GM19025 (cell line): Measurements from ENCODE around the gene ZNF782.
"Not testable (repeated sequence)": the region's sequence is repeated elsewhere in the genome, so short reads cannot be mapped to it uniquely, and the experiment has no call there.

ENCODE experiments used
- ATAC-seq: cut with Tn5 transposase; IDR thresholded peaks from one replicate; pipeline ENCODE4 v1.9.1; 2021; ENCODE audit warnings: mild to moderate bottlenecking, low read depth, moderate library complexity; ENCODE audit not compliant: unreplicated experiment

The ZNF782 gene

GRCh38 chr9:96853781-96854650, at the start of gene ZNF782:
ZNF782 (minus strand) TSS chr9:96854514; CDS start chr9:96851961, 2,553 bp downstream.
- peak; percentile 86 for ATAC-seq

GRCh38 chr9:96900010-96900409, 45.7 kb upstream of the ZNF782 start:
- not testable (repeated sequence) for ATAC-seq

DNA sequence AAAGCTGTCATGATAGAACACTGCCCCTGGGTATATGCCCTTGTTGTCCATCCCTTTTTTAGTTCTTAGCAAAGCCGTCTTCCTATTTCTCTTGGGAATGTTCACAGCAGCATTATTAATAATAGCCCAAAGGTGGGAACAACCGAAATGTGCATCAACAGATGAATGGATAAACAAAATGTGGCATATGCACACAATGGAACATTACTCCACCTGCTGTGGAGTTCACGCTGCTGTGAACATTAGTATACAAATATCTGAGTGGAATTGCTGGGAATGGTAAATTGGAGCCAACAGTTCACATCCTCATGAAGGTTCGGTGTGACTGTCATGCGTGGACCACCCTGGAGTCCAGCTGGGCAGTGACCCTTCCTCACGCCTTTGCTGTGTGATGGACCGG, 37.8 kb upstream of the ZNF782 start:
- ATAC-seq = no peak

DNA sequence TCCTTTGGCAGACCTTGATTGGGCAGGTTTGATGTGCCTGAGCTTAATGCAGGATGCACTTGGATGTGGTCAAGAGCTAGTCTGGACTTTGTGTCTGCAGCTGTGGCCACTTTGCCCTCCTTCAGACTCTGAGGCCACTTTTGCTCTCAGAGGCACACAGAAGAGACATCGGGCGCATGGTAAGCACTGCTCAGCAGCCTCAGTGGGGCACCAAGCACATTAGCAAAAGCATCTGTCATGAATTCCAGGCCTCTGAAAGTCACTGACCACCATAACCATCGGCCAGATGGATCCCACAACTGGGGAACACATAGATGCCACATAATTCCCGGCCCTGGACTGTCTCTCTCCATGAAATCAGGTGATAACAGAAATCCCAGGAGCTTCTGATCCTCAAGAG, 34.3 kb upstream of the ZNF782 start:
- no peak for ATAC-seq

GRCh38 chr9:96885424-96885823, 31.1 kb upstream of the ZNF782 start:
- ATAC-seq = no peak

- no peak for ATAC-seq
Measured at GRCh38 chr9:96884443-96884842, 30.1 kb upstream of the ZNF782 start.

DNA sequence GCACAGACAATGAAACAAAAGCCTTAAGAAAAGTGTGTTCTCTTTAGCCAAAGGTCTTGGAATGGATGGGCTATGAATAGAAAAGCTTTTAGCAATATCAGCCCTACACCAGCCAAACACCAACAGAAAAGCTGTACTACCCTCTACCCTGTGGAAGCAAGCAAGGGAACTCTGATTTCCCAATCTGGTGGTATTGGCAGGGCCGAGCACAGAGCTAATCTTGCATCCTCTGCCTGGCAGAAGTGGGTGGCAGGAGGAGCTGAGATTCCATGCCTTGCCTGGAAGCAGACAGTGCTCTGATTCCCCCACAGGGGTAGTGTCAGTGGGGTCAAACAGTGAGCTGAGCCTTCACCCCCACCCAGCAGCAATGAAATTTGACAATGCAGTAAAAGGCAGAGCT, 29.6 kb upstream of the ZNF782 start:
- ATAC-seq = no peak

DNA sequence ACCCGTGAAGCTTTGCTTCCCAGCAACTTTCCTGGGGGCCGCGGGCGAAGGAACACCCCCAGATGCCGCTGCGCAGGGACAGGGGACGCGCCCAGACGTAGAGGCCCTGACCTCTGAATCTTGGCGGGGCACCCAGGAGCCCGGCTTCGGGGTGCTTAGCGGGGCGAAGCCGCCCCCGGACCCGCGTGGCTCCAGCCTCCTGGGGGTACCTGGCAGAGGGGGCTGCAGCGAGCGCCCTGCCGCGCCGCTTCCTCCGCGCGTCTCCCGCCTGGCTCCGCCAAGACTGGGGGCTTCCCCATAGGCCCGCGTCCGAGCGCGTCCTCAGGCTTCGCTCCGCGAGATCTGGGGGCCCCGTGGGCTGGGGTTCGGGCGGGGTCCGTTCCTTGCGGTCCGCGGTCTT, 23.0 kb upstream of the ZNF782 start:
- ATAC-seq = no peak

GRCh38 chr9:96875461-96876142, 21.3 kb upstream of the ZNF782 start:
- ATAC-seq = peak; percentile 46

DNA sequence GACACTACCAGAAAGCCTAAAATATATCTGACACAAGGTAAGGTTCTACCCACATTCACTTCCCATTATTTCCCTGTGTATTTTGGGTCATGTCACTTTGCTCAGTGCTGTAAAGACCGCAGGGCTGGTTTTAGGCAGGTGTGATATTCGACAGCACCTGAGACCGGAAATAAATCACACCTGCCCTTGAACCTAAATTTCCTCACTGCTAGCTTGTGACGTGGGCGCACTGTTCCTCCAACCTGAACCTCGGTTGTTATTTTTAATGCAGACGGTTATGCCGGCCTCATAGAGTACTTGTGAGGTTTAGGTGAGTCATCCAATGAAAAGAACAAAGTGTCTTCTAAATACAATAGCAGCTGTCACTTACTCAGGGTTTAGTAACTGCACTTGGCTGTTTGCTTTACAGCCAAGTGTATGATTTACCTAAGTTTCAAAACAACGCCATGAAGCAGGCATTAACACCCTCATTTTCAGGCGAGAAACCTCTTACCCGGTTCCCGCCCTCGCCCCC, 20.7 kb upstream of the ZNF782 start:
- peak; percentile 52 for ATAC-seq

DNA sequence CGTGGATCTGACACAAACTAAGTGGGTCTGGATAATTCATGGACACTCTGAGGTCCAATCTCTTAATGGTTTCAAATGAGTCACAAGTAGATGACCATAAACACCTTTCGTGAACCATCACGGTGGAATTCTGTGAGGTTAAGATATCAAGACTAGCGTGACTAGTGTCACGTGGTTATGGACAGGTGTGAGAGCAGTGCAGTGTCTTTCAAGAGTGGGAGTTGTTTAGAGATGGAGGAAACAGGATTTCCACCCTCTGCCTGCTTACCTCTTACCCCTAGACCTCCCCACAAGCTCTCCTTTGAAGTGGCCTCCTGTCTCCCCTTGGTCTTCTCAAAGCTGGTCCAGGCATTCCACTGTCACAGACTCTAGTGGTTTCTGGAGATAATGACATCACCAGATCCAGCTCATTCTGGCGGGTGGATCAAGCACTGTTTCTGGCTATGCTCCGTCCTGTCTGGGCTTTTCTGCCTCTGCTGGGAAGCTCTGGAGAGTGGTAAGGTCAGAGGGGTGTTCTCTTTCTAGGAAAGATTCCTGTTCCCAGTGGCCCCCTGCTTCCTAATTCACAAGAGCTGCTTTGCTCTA, 20.0 kb upstream of the ZNF782 start:
- no peak for ATAC-seq

DNA sequence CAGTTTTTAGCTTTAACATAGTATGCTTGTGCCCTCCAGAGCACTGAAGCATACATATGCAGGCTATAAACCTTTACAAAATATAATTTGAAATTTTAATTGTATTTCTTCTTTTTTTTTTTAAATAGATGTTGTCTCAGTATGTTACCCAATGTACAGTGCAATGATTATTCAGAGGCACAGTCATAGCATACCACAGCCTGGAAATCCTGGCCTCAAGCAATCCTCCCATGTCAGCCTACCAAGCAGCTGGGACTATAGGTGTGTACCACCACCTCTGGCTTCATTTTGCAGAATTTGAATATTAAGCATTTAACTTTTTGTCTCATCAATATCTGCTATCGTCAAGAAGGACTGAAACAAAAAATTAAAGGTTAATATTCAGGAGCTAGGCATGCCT, 16.9 kb upstream of the ZNF782 start:
- no peak for ATAC-seq

DNA sequence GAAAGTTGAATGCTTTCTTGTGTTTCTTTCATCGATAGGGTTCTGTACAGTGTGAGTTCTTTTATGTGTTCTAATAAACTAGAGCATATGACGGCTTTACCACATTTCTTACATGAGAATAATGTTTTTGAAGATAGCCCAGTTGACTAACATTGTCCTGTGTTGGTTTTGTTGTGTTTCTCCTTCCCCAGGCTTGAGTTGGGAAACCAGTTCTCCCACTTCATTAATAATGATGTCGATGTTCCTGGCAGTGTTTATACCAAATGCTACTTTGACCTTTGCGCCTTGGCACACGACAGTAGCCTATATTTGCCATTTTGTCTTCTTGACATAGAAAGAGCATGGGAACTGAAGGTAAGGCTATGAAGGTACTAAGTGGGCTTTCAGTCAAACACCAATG, 14.4 kb upstream of the ZNF782 start:
- no peak for ATAC-seq

- ATAC-seq = no peak
Measured at GRCh38 chr9:96867079-96867804, 12.9 kb upstream of the ZNF782 start.

DNA sequence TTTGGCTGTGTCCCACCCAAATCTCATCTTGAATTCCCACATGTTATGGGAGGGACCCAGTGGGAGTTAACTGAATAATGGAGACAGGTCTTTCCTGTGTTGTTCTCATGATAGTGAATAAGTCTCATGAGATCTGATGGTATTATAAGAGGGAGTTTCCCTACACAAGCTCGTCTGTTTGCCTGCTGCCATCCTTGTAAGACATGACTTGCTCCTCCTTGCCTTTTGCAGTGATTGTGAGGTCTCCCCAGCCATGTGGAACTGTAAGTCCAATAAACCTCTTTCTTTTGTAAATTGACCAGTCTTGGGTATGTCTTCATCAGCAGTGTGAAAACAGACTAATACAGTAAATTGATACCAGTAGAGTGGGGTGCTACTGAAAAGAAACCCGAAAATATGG, 10.9 kb upstream of the ZNF782 start:
- ATAC-seq = not testable (repeated sequence)

- no peak for ATAC-seq
Measured at GRCh38 chr9:96859461-96860198, 5.3 kb upstream of the ZNF782 start.

DNA sequence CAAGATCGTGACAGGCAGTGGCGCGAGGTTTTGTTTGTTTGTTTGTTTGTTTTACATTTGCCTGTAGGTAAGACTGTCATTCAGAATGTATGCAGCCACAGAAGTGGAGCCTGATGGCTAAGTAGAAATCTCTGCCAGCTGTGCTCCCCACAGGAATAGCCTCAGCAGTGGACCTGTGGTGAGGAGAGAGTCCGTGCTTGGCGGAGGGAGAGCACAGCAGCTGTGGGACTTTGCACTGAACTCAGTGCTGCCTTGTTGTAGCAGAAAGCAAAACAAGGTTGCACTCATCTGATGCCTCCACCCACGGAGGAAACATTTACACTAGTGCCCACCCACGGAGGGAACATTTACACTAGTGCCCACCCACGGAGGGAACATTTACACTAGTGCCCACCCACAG, 4.4 kb upstream of the ZNF782 start:
- no peak for ATAC-seq

DNA sequence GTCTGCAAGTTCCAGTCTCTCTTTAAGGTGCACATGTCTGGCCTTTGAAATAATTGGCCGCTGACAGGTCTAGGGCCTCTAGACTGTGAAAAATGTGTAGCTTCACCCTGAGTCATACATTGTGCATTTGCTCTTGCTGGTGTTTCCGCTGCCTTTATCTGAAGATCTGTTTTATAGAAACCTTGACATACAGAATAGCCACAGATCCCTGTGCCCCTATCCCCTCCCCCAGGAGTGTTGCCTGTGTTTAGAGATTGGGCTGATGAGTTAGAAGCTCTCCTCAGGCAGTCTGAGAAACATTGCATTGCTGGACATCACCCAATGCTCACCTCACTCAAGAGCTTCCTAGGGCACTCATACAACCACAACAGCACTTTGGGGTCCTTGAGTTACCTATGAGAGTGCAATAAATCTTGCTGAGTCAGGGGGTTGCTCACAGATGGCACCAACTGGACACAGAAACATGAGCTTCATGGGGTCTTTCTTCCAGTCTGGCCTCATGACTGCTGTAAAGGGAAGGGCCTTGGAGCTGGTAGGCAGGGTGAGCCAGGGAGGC, 3.8 kb upstream of the ZNF782 start:
- no peak for ATAC-seq

- no peak for ATAC-seq
Measured at GRCh38 chr9:96856363-96857286, 2.3 kb upstream of the ZNF782 start.
